K562 (cell line): Measurements from ENCODE around the gene IGSF9. TPM values are rescaled to one million over a fixed set of nuclear protein-coding genes. Genes with fewer than 3 reads are reported as not detected.

Experiments
- CBX8 ChIP-seq: fragments of 200-600 bp; sonication (generic); IDR thresholded peaks from 2 replicates; pipeline ENCODE4 v1.6.1; 2012; ENCODE audit warnings: borderline replicate concordance, mixed run types, low read depth, mild to moderate bottlenecking, moderate library complexity, mixed read lengths, low read length, control low read depth, inconsistent platforms; ENCODE audit not compliant: poor library complexity, severe bottlenecking; ENCODE audit errors: extremely low read depth
- ILF3 ChIP-seq: fragments of 450-650 bp; IDR thresholded peaks from 2 replicates; pipeline ENCODE4 v1.6.1; 2018; ENCODE audit warnings: antibody characterized with exemption, mild to moderate bottlenecking, moderate library complexity, borderline replicate concordance
- NEUROD1 ChIP-seq: fragments of 150-350 bp; IDR thresholded peaks from 2 replicates; pipeline ENCODE4 v1.6.1; 2014; ENCODE audit warnings: borderline replicate concordance, low read length, low read depth; ENCODE audit not compliant: partially characterized antibody
- SMARCB1 ChIP-seq: IDR thresholded peaks from 2 replicates; pipeline ENCODE4 v1.6.1; 2011; ENCODE audit warnings: improper control_type of control experiment, low read depth; ENCODE audit not compliant: insufficient read length
- SP1 ChIP-seq: sonication (generic); formaldehyde crosslinking; IDR thresholded peaks from 2 replicates; pipeline ENCODE4 v1.8.1; 2022; ENCODE audit warnings: mild to moderate bottlenecking, missing genetic modification reagents
- TAL1 ChIP-seq: fragments of 450-650 bp; IDR thresholded peaks from 2 replicates; pipeline ENCODE4 v1.6.1; 2016; ENCODE audit warnings: mild to moderate bottlenecking
- YY1 ChIP-seq, 3 experiments: IDR thresholded peaks; 2 replicates each; pipeline ENCODE4 v1.6.1; 2011; ENCODE audit warnings: low read length in 2 of 3, mild to moderate bottlenecking in 2 of 3, moderate library complexity in 2 of 3, borderline replicate concordance in 1 of 3, control low read depth in 1 of 3, low read depth in 1 of 3; ENCODE audit not compliant: insufficient read depth in 3 of 3, insufficient replicate concordance in 2 of 3, control insufficient read depth in 1 of 3, insufficient read length in 1 of 3; ENCODE audit errors: extremely low read depth in 1 of 3
- ZNF780A ChIP-seq: fragments of 250-450 bp; sonication (Bioruptor Pico); IDR thresholded peaks from 2 replicates; pipeline ENCODE4 v1.5.0; 2021; ENCODE audit warnings: mild to moderate bottlenecking
- polyA plus RNA-seq, 8 experiments: library from polyadenylated mRNA; depleted of rRNA in 4 of 8; stranded (reverse) in 5 of 8; unstranded in 3 of 8; fragments of >200 nt; fragmentation: Nextera tagmentation in 2 of 8; fragmentation: Illumina TruSeq in 1 of 8; extraction: Ambion mirVana in 2 of 8; extraction: Trizol in 1 of 8; gene quantifications; 2 replicates each; pipeline versions ENCODE4 v1.2.1 to v1.2.3, GENCODE V29; 2011 to 2014; ENCODE audit warnings: inconsistent platforms in 1 of 8, missing spikeins in 1 of 8
- total RNA-seq, 7 experiments: library from RNA; depleted of rRNA in 6 of 7; stranded (reverse); fragments of >200 nt in 6 of 7; fragmentation: Illumina TruSeq in 2 of 7; extraction: Trizol in 2 of 7; gene quantifications; 2 replicates each; pipeline versions ENCODE4 v1.2.1 to v1.2.3, GENCODE V29; 2011 to 2021; ENCODE audit warnings: low replicate concordance in 1 of 7
- TF ChIP-seq, protein P1 (sequence below): sonication (generic); formaldehyde crosslinking; IDR thresholded peaks from 2 replicates; pipeline ENCODE4 v1.8.1; 2023; ENCODE audit warnings: mild to moderate bottlenecking, missing genetic modification reagents
- TF ChIP-seq, protein P2 (sequence below): fragments of 450-650 bp; IDR thresholded peaks from 2 replicates; pipeline ENCODE4 v1.6.1; 2016

IGSF9 gene
- total and polyA plus RNA-seq, 9 of the 15 experiments (the other 6 are each of a cell fraction or from before 2014, with no cell fraction given) = 0.03 to 0.29 (median 0.07) TPM; not detected in 1

DNA sequence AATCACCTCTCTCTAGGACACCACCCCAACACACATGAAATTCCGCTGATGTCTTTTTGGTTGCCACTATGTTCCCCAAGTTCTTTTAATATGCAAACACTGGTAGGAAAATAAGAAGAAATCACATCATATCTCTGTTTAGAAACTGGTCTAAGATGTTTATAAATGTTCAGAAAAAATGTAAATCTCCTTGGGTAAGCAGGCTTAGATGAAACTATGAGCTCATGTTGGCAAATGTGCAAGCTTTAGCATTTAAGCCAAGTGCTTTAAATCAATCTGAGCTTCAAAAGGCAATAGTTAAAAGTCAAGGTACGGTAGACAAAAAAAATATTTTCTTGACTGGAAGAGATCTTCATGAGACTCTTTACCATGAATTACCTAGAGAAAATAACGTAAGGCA lies 33.8 kb upstream of the IGSF9 start (continued):
- TF ChIP-seq, protein P1, sequence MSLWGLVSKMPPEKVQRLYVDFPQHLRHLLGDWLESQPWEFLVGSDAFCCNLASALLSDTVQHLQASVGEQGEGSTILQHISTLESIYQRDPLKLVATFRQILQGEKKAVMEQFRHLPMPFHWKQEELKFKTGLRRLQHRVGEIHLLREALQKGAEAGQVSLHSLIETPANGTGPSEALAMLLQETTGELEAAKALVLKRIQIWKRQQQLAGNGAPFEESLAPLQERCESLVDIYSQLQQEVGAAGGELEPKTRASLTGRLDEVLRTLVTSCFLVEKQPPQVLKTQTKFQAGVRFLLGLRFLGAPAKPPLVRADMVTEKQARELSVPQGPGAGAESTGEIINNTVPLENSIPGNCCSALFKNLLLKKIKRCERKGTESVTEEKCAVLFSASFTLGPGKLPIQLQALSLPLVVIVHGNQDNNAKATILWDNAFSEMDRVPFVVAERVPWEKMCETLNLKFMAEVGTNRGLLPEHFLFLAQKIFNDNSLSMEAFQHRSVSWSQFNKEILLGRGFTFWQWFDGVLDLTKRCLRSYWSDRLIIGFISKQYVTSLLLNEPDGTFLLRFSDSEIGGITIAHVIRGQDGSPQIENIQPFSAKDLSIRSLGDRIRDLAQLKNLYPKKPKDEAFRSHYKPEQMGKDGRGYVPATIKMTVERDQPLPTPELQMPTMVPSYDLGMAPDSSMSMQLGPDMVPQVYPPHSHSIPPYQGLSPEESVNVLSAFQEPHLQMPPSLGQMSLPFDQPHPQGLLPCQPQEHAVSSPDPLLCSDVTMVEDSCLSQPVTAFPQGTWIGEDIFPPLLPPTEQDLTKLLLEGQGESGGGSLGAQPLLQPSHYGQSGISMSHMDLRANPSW (CRISPR knock-in tag) = no peak
- TF ChIP-seq NEUROD1 (no peak), ZNF780A (CRISPR knock-in tag) (no peak), CBX8 (no peak), YY1 (IDR thresholded peaks at IDR 0.05; ENCODE audit: borderline replicate concordance in 1 of 3, control insufficient read depth in 1 of 3, extremely low read depth in 1 of 3, insufficient read depth in 3 of 3, insufficient read length in 1 of 3, insufficient replicate concordance in 2 of 3, low read depth in 1 of 3, low read length in 2 of 3) (no peak), SMARCB1 (no peak), SP1 (CRISPR knock-in tag) (no peak), TAL1 (no peak), ILF3 (no peak)
- TF ChIP-seq, protein P2, sequence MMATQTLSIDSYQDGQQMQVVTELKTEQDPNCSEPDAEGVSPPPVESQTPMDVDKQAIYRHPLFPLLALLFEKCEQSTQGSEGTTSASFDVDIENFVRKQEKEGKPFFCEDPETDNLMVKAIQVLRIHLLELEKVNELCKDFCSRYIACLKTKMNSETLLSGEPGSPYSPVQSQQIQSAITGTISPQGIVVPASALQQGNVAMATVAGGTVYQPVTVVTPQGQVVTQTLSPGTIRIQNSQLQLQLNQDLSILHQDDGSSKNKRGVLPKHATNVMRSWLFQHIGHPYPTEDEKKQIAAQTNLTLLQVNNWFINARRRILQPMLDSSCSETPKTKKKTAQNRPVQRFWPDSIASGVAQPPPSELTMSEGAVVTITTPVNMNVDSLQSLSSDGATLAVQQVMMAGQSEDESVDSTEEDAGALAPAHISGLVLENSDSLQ = no peak
